Renal cortex interstitium (tissue), 11 donors: Measurements from ENCODE around the gene ATXN1. TPM values are rescaled to one million over a fixed set of nuclear protein-coding genes. Genes with fewer than 3 reads are reported as not detected.
"Not testable (repeated sequence)": the region's sequence is repeated elsewhere in the genome, so short reads cannot be mapped to it uniquely, and the experiment has no call there.

Source experiments
- DNase-seq, 11 donors: peaks; one replicate each; pipeline ENCODE4 v3.0.0-alpha.2; 2013; ENCODE audit warnings: low read depth in 9 of 11, low spot score in 4 of 11; ENCODE audit errors: extremely low read depth in 1 of 11
- polyA plus RNA-seq, 3 donors: library from polyadenylated mRNA; unstranded; fragments of 120-200 nt; gene quantifications; one replicate each; pipeline ENCODE4 v1.2.1, GENCODE V29; 2013; ENCODE audit not compliant: insufficient read length in 3 of 3

The ATXN1 gene
- polyA plus RNA-seq, 3 donors, result 19.3 to 21.9 (median 19.4) TPM

DNA sequence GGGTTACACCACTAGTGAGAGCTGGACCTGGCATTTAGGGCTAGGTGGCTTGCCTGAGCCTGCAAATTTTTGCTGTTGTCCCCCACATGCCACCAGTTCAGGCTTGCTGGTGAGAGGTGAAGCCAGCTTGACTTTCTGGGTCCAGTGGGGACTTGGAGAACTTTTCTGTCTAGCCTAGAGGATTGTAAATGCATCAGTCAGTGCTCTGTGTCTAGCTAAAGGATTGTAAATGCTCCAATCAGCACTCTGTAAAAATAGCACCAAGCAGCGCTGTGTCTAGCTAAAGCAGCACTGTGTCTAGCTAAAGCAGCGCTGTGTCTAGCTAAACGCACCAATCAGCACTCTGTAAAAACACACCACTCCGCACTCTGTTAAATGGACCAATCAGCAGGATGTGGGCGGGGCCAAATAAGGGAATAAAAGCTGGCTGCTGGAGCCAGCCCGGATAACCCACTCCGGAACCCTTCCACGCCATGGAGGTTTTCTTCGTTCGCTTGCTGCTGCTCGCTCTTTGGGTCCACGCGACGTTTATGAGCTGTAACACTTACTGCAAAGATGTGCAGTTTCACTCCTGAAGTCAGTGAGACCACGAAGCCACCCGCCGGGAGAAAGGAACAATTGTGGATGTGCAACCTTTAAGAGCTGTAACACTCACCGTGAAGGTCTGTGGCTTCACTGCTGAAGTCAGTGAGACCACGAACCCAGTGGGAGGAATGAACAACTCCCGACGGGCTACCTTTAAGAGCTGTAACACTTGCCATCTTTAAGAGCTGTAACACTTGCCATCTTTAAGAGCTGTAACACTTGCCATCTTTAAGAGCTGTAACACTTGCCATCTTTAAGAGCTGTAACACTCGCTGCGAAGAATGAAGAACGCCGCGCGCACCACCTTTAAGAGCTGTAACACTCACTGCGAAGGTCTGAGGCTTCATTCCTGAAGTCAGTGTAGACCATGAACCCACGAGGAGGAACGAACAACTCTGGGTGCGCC, 495.6 kb downstream of the ATXN1 start:
- no peak for DNase-seq

DNA sequence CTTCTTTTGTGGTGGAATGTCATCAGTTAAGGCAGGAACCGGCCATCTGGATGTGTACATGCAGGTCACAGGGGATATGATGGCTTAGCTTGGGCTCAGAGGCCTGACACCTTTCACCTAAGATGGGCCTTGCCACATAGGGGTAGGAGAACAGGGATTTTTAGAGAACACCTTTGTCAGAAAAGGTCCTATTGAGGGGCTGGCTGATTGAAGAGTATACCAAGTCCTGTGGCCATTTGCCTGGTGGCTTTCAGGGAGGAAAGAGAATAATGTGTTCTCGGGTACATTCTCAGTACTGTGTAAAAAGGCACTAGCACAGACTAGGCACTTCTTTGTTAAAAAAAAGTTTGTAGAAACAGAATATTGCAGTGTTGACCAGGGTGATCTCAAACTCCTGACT, 496.5 kb downstream of the ATXN1 start:
- DNase-seq, result no peak

DNA sequence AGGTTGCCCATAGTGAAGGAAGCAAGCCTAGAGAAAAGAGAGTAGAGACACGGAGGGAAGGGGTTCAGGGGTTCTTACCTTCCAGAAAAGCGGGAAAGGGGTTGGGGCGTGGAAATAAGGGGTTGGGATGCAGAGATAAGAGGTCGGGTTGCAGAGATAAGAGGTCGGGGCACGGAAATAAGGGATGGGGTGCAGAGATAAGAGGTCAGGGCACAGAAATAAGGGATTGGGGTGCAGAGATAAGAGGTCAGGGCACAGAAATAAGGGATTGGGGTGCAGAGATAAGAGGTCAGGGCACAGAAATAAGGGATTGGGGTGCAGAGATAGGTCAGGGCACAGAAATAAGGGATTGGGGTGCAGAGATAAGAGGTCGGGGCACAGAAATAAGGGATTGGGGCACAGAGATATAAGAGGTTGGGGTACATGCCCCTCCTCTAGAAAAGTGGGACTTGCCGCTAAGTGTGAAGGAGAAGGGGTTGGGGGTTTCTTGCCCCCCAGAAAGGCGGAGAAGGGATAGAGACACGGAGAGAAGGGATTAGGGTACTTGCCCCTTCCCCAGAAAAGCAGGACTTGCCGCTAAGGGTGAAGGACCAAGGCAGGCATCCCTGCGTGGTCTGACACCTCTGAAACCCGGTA, 497.7 kb downstream of the ATXN1 start:
- not testable (repeated sequence) for DNase-seq

DNA sequence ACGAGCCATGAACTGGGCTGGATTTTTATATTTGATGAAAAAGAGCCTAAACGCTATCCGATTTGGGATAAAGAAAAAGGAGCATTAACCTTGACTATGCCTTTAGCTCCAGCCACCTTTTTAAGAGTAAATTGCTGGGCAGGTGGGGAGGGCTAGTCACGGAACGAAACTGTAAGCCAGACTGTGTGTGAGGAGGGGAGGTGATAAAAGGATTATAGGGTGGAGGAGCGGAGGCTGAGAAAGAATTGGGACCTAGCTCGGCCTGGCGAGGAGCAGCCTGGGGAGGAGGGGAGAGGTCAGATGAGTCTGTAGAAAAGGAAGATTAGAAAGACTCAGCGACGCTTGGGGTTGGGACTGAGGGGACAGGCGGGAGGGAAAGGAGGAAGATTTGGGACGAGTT, 498.5 kb downstream of the ATXN1 start:
- not testable (repeated sequence) for DNase-seq

DNA sequence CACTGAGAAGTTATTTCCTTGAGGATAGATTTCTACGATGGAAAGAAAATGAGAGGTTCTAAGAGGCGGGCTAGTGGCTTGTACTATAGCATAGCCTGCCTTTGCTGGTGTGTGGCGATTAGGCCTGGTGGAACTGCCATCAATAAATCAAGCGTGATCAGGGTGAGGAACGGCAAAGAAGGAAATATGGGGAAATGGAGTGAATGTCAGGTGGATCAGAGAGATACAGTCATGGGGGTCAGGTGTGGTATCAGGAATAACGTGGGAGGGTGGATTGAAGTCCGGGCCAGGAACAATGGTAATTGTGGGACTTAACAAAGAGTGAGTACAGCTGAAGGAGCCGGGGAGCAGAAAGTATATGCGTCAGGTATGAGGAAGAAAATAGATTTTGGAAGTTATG, 500.7 kb downstream of the ATXN1 start:
- DNase-seq, result not testable (repeated sequence)

DNA sequence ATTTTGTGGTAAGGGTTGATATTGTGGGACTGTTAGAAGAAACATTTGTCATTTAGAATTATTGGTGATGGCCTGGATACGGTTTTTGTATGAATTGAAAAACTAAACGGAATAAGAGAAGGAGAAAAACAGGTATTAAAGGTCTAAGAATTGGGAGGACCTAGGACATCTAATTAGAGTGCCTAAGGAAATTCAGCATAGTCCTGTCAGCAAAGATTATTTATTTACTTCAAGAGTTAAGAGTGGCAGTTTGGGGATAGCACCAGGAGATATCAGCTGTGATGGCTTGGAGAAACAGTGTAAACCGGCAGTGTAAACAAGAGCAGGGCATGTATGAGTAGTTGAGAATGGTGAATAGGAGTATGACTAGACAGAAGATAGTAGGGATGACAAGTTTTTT, 501.7 kb downstream of the ATXN1 start:
- not testable (repeated sequence) for DNase-seq

DNA sequence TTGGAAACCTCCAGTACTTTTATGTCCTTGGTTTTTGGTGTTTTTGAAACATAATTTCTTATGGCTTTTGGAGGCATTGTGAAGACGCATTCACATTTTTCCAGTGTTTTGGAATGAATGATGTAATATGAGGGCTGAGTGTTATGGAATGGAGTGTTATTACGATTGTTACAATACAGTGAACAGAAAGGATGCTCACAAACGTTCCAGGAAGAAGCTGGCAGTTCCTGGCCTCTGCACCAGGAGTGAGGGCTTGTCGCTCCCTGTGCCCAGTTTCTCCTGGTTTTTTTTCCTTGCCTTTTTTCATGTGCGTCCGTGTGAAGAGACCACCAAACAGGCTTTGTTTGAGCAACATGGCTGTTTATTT, 502.6 kb downstream of the ATXN1 start:
- DNase-seq, result no peak

DNA sequence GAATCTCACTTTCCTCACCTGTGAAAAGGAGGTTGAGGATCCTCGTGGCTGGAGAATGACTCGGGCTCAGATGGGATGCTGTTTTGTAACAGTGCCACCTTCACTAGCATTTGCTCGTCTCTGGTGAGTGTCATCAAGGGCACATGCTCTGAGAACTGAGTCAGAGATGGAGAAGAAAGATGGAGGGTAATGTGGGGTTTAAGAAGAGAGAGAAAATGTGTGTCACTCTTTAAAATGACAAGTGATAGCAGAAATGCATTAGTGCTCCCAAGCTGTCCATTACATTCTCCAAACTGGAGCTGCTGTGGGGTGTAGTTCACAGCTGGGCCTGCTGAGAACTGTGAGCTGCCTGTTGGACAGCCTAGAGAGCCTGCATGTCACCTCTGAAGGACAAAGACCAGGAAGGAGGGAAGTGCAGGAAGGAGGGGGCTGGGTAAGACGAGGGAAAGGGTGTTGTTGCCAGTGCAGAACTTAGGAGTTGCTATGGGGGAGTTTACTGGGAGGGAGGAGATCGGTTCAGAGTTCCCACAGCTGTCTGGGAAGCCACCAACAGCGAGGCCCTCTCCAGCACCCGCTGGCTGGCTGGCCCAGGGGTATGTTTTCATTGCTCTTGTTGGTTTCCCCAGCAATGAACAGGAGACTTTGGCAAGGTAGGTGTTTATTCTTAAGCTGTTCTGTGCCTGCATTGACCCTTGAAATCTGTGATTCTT, 503.1 kb downstream of the ATXN1 start:
- no peak for DNase-seq

DNA sequence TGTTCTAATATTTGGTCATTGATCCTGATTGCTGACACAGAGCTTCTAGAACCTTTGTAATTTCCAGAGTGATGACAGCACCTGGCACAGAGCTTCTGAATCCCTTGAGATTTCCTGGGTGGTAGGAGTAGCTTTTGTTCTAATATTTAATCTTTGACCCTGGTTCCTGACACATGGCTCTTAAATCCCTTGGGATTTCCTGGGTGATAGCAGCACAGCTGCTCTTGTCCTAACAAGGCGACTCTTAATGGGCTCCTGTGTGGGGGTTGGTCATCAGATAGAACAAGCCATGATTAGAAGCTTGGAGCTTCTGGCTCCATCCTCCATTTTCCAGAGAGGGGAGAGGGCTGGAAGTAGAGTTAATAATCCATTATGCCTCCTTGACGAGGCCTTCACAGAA, 504.5 kb downstream of the ATXN1 start:
- no peak for DNase-seq

DNA sequence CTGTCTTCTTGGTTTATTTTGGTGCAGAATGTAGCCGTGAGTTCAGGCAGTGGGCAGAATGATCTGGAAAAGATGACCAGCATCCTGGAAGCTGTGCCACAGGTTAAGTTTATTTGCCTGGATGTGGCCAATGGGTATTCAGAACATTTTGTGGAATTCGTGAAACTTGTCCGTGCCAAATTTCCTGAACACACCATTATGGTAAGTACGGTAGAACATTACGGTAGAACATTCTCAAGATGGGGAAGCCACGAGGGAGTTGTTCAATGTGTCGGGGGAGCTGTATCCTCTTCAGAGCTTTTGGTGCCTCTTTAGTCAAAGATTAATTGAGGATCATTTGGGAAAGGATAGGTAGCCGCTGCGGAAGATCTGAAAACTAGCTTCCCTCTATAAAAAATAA, 506.7 kb downstream of the ATXN1 start:
- no peak for DNase-seq

DNA sequence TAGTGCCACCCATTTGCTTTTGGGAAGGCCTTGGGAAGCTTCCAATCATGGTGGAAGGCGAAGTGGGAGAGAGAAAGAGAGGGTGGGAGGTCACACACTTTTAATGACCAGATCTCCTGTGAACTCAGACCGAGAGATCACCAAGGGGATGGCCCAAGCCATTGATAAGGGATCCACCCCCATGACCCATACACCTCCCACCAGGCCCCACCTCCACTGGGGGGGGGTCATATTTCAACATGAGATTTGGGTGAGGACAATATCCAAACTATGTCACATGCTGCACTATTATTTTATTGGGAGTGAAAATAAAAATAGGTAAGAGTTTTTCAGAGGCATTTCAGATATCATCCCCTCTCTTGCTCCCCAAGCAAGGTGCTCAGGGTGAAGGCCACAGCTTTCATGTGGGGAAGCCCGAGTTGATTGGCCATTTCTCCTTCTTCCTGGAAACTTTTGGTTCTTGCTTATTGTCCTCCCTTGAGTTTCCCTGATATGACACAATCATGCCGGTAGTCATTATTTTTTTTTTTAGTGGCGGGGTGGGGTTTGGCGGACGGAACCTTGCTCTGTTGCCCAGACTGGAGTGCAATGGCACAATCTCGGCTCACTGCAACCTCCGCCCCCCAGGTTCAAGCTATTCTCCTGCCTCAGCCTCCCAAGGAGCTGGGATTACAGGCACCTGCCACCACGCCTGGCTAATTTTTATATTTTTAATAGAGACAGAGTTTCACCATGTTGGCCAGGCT, 507.7 kb downstream of the ATXN1 start:
- DNase-seq, result no peak

DNA sequence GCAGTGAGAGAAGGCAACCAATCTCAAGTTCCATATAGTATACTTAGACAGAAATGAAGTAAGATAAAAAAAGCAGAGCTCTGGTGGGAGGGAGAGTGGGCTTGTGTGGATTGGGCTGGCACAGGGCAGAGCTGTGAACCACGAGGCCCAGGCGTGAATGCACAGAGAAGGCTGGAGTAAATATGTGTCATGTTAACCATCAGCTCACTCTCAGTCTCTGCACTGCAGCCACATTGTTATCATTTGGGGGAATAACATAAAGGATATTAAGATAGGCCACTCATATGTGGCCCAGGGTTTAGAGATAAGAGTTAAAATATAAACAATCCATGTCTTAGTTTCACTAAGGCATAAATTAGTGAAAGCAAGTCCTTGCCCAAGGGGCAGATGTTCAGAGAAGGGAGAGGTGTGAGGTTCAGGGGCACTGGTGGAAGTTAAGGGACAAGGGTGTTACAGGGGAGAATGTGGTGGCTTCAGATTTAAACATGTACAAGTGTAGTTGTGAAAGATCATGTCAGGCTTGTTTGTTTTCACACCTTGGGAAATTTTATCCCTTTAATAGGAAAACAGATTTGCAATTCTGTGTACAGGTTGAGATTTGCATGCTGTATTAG, 508.5 kb downstream of the ATXN1 start:
- no peak for DNase-seq

DNA sequence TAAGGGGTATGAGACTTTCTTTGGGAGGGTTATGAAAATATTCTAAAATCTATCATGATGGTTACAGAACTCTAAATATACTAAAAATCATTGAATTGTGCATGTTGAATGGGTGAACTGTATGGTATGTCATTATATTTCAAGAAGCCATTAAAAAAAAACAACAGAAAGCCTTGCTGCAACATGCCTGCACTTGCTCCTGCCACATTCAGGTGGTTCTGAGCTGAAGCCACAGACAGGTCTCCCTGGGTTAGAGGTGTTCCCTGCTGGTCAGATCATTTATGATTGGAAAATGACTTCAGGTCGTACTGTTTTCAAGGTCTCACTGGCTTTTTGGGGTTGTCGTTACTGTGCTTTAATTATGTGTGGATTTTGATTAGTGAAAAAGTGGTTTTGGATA, 509.6 kb downstream of the ATXN1 start:
- no peak for DNase-seq

DNA sequence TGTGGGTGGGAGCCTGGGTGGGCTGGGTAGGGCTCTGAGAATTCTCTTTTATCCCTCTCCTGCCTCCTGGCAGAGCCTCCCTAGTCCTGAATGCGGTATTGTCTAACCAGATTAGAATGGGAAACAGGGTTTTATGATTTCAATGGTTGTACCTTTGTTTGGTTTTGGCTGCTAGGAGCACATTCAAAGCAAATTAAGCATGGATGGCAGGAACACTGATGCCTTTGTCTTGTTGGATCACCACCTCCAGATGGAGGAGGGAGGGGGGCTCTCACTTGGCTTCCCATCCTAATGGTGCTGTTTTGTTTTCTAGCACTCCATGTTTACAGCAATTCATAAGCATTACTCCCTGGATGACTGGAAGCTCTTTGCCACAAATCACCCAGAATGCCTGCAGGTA, 511.3 kb downstream of the ATXN1 start:
- DNase-seq, result no peak
